WTC11 (cell line): ENCODE data around the gene LTBR. TPM values are rescaled to one million over a fixed set of nuclear protein-coding genes. Genes with fewer than 3 reads are reported as not detected.

ENCODE experiments used
- ATAC-seq: fragments of 200-7000 bp; cut with Tn5 transposase; 2 replicates; pipeline ENCODE4 v1.10.0; 2021; ENCODE audit warnings: mild to moderate bottlenecking, moderate library complexity
- CTCF ChIA-PET: fragments of 300-600 bp; sonication (Branson Sonifier 250); formaldehyde crosslinking; loops from one replicate; lab custom pipeline; 2021; ENCODE audit warnings: antibody characterized with exemption; lab: Charles Lee
- POLR2A ChIA-PET: fragments of 350-600 bp; sonication (Branson Sonifier 250); formaldehyde crosslinking; loops from one replicate; lab custom pipeline; 2021; ENCODE audit warnings: antibody characterized with exemption; lab: Charles Lee
- DNase-seq: peaks from one replicate; pipeline ENCODE4 v3.0.0; 2021; ENCODE audit warnings: low spot score
- H3K27ac Mint-ChIP-seq: 2 replicates; pipeline ENCODE4 v1.8.0; 2021; ENCODE audit warnings: mixed read lengths
- H3K27me3 Mint-ChIP-seq: 2 replicates; pipeline ENCODE4 v1.8.0; 2021; ENCODE audit warnings: low read depth, mild to moderate bottlenecking, moderate library complexity, mixed read lengths
- H3K36me3 Mint-ChIP-seq: 2 replicates; pipeline ENCODE4 v1.8.0; 2021; ENCODE audit warnings: mixed read lengths
- H3K4me1 Mint-ChIP-seq: 2 replicates; pipeline ENCODE4 v1.8.0; 2022; ENCODE audit warnings: mixed read lengths
- H3K4me3 Mint-ChIP-seq: 2 replicates; pipeline ENCODE4 v1.8.0; 2021; ENCODE audit warnings: mild to moderate bottlenecking, moderate library complexity, mixed read lengths
- H3K9me3 Mint-ChIP-seq: 2 replicates; pipeline ENCODE4 v1.8.0; 2021; ENCODE audit warnings: mixed read lengths
- CBFB ChIP-seq: sonication (generic); formaldehyde crosslinking; IDR thresholded peaks from 2 replicates; pipeline ENCODE4 v1.8.1; 2022; ENCODE audit warnings: mild to moderate bottlenecking, low read depth, missing genetic modification reagents
- ESRRA ChIP-seq: sonication (generic); formaldehyde crosslinking; IDR thresholded peaks from 2 replicates; pipeline ENCODE4 v1.8.1; 2022; ENCODE audit warnings: mild to moderate bottlenecking, missing genetic modification reagents, borderline replicate concordance
- FOXK1 ChIP-seq: sonication (generic); formaldehyde crosslinking; IDR thresholded peaks from 2 replicates; pipeline ENCODE4 v1.8.0; 2022; ENCODE audit warnings: mild to moderate bottlenecking, moderate library complexity, missing genetic modification reagents
- MXD4 ChIP-seq: fragments of 250-450 bp; sonication (Bioruptor Pico); IDR thresholded peaks from 2 replicates; pipeline ENCODE4 v1.8.0; 2021; ENCODE audit warnings: mild to moderate bottlenecking, moderate library complexity, borderline replicate concordance
- NFYB ChIP-seq: sonication (generic); formaldehyde crosslinking; conservative IDR thresholded peaks from 2 replicates; pipeline ENCODE4 v1.8.0; 2022; ENCODE audit warnings: low read depth, missing genetic modification reagents
- NR2C2 ChIP-seq: sonication (generic); formaldehyde crosslinking; IDR thresholded peaks from 2 replicates; pipeline ENCODE4 v1.8.0; 2022; ENCODE audit warnings: mild to moderate bottlenecking, missing genetic modification reagents
- PRRX2 ChIP-seq: fragments of 250-450 bp; sonication (Bioruptor Pico); IDR thresholded peaks from 2 replicates; pipeline ENCODE4 v1.8.0; 2021; ENCODE audit warnings: mild to moderate bottlenecking
- TEAD4 ChIP-seq: sonication (generic); formaldehyde crosslinking; IDR thresholded peaks from 2 replicates; pipeline ENCODE4 v1.8.0; 2022; ENCODE audit warnings: mild to moderate bottlenecking, missing genetic modification reagents
- ZNF396 ChIP-seq: fragments of 250-450 bp; sonication (Bioruptor Pico); IDR thresholded peaks from 2 replicates; pipeline ENCODE4 v1.8.0; 2021; ENCODE audit warnings: mild to moderate bottlenecking, moderate library complexity, borderline replicate concordance
- total RNA-seq: library from RNA; stranded (reverse); gene quantifications from 3 replicates; pipeline ENCODE4 v1.2.3, GENCODE V29; 2021
- TF ChIP-seq, protein P1 (sequence below): fragments of 250-450 bp; sonication (Bioruptor Pico); IDR thresholded peaks from 2 replicates; pipeline ENCODE4 v1.9.0; 2021; ENCODE audit warnings: mild to moderate bottlenecking, borderline replicate concordance
- TF ChIP-seq, protein P2 (sequence below): sonication (generic); formaldehyde crosslinking; IDR thresholded peaks from 2 replicates; pipeline ENCODE4 v1.8.1; 2023; ENCODE audit warnings: mild to moderate bottlenecking, missing genetic modification reagents
- TF ChIP-seq, protein P3 (sequence below): fragments of 200-600 bp; IDR thresholded peaks from 2 replicates; pipeline ENCODE4 v1.8.0; 2022; ENCODE audit warnings: antibody characterized with exemption
- TF ChIP-seq, protein P4 (sequence below): fragments of 250-450 bp; sonication (Bioruptor Pico); IDR thresholded peaks from 2 replicates; pipeline ENCODE4 v1.9.0; 2021; ENCODE audit warnings: mild to moderate bottlenecking
- TF ChIP-seq, protein P5 (sequence below): fragments of 250-450 bp; sonication (Bioruptor Pico); IDR thresholded peaks from 2 replicates; pipeline ENCODE4 v2.1.2; 2022; ENCODE audit warnings: mild to moderate bottlenecking, moderate library complexity
- TF ChIP-seq, protein P6 (sequence below): sonication (generic); formaldehyde crosslinking; IDR thresholded peaks from 2 replicates; pipeline ENCODE4 v1.8.1; 2022; ENCODE audit warnings: mild to moderate bottlenecking, missing genetic modification reagents, moderate library complexity, borderline replicate concordance
- TF ChIP-seq, protein P7 (sequence below): fragments of 250-450 bp; sonication (Bioruptor Pico); IDR thresholded peaks from 2 replicates; pipeline ENCODE4 v1.9.0; 2021; ENCODE audit warnings: mild to moderate bottlenecking
- TF ChIP-seq, protein P8 (sequence below): sonication (generic); formaldehyde crosslinking; IDR thresholded peaks from 2 replicates; pipeline ENCODE4 v1.8.1; 2022; ENCODE audit warnings: mild to moderate bottlenecking, moderate library complexity, missing genetic modification reagents
- TF ChIP-seq, protein P9 (sequence below): sonication (generic); formaldehyde crosslinking; IDR thresholded peaks from 2 replicates; pipeline ENCODE4 v1.8.1; 2022; ENCODE audit warnings: low read depth, mild to moderate bottlenecking, moderate library complexity, missing genetic modification reagents, borderline replicate concordance

LTBR gene
- total RNA-seq, 1 experiment from 2014 or later, result 4.0 TPM

DNA sequence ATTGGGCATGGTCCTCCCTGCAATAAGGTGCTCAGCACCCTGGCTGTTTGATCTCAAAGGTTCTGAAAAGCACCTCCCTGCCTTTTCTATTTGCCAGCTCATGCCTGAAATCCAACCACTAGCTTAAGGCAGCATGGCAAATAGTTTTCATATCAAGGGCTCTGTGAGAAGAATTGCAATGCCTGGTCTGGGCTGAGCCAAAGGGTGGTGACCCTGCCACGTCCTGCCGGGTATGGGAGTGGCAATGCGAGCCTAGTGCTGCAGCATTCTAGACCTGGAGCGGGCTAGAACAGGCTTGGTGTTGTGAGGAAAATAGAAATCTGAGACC lies 6.3 kb upstream of the LTBR start (continued):
- TF ChIP-seq, protein P1, sequence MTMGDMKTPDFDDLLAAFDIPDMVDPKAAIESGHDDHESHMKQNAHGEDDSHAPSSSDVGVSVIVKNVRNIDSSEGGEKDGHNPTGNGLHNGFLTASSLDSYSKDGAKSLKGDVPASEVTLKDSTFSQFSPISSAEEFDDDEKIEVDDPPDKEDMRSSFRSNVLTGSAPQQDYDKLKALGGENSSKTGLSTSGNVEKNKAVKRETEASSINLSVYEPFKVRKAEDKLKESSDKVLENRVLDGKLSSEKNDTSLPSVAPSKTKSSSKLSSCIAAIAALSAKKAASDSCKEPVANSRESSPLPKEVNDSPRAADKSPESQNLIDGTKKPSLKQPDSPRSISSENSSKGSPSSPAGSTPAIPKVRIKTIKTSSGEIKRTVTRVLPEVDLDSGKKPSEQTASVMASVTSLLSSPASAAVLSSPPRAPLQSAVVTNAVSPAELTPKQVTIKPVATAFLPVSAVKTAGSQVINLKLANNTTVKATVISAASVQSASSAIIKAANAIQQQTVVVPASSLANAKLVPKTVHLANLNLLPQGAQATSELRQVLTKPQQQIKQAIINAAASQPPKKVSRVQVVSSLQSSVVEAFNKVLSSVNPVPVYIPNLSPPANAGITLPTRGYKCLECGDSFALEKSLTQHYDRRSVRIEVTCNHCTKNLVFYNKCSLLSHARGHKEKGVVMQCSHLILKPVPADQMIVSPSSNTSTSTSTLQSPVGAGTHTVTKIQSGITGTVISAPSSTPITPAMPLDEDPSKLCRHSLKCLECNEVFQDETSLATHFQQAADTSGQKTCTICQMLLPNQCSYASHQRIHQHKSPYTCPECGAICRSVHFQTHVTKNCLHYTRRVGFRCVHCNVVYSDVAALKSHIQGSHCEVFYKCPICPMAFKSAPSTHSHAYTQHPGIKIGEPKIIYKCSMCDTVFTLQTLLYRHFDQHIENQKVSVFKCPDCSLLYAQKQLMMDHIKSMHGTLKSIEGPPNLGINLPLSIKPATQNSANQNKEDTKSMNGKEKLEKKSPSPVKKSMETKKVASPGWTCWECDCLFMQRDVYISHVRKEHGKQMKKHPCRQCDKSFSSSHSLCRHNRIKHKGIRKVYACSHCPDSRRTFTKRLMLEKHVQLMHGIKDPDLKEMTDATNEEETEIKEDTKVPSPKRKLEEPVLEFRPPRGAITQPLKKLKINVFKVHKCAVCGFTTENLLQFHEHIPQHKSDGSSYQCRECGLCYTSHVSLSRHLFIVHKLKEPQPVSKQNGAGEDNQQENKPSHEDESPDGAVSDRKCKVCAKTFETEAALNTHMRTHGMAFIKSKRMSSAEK (CRISPR knock-in tag), result no peak
- TF ChIP-seq, protein P2, sequence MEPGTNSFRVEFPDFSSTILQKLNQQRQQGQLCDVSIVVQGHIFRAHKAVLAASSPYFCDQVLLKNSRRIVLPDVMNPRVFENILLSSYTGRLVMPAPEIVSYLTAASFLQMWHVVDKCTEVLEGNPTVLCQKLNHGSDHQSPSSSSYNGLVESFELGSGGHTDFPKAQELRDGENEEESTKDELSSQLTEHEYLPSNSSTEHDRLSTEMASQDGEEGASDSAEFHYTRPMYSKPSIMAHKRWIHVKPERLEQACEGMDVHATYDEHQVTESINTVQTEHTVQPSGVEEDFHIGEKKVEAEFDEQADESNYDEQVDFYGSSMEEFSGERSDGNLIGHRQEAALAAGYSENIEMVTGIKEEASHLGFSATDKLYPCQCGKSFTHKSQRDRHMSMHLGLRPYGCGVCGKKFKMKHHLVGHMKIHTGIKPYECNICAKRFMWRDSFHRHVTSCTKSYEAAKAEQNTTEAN (CRISPR knock-in tag), result no peak
- TF ChIP-seq NR2C2 (no peak), PRRX2 (CRISPR knock-in tag) (no peak), MXD4 (no peak), ZNF396 (no peak), CBFB (CRISPR knock-in tag) (no peak)
- TF ChIP-seq, protein P3, sequence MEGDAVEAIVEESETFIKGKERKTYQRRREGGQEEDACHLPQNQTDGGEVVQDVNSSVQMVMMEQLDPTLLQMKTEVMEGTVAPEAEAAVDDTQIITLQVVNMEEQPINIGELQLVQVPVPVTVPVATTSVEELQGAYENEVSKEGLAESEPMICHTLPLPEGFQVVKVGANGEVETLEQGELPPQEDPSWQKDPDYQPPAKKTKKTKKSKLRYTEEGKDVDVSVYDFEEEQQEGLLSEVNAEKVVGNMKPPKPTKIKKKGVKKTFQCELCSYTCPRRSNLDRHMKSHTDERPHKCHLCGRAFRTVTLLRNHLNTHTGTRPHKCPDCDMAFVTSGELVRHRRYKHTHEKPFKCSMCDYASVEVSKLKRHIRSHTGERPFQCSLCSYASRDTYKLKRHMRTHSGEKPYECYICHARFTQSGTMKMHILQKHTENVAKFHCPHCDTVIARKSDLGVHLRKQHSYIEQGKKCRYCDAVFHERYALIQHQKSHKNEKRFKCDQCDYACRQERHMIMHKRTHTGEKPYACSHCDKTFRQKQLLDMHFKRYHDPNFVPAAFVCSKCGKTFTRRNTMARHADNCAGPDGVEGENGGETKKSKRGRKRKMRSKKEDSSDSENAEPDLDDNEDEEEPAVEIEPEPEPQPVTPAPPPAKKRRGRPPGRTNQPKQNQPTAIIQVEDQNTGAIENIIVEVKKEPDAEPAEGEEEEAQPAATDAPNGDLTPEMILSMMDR, result no peak
- TF ChIP-seq, protein P4, sequence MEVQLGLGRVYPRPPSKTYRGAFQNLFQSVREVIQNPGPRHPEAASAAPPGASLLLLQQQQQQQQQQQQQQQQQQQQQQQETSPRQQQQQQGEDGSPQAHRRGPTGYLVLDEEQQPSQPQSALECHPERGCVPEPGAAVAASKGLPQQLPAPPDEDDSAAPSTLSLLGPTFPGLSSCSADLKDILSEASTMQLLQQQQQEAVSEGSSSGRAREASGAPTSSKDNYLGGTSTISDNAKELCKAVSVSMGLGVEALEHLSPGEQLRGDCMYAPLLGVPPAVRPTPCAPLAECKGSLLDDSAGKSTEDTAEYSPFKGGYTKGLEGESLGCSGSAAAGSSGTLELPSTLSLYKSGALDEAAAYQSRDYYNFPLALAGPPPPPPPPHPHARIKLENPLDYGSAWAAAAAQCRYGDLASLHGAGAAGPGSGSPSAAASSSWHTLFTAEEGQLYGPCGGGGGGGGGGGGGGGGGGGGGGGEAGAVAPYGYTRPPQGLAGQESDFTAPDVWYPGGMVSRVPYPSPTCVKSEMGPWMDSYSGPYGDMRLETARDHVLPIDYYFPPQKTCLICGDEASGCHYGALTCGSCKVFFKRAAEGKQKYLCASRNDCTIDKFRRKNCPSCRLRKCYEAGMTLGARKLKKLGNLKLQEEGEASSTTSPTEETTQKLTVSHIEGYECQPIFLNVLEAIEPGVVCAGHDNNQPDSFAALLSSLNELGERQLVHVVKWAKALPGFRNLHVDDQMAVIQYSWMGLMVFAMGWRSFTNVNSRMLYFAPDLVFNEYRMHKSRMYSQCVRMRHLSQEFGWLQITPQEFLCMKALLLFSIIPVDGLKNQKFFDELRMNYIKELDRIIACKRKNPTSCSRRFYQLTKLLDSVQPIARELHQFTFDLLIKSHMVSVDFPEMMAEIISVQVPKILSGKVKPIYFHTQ (CRISPR knock-in tag), result no peak

DNA sequence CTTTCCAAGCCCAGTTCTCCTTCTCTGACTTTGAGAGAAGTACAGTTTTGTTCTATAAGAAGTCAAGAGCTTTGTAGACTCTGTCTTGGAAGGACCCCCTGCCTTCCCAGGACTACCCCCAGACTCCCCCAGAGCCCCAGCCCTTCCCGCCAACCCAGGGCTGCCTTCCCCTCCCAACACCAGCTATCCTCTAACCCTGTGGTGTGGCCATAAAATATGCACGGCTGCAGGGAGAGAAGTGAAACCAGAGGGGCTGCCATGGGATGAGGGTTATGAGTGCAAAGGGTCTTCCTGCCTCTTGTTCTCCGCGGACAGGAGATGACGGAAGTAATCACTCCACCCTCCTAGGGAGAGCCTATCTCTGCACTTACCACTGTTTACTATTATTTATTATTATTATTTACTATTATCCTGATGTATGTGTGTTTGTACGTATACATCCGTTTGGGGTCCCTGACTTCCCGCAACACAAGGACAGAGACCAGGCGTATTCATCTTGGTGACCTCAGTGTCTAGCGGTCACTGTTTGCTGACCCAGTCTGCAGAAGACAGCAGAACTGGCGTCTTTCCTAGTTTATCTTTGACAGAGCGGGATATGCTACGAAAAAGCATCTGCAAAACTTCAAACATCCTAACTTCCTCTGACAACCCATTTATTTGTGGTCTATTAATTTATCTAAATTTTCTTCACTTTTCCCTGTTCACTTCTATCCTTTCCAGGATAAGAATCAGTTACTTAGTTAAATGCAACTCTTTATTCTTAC lies 5.1 kb upstream of the LTBR start:
- CTCF ChIA-PET, result interaction anchor here (1.0 kb wide), 2 partner anchors 23 to 159 kb away, joined by 3 to 4 read pairs; no protein-coding TSS in a partner anchor
- H3K36me3 Mint-ChIP-seq, result no peaks in the 10 kb centered on the region
- TF ChIP-seq, protein P5, sequence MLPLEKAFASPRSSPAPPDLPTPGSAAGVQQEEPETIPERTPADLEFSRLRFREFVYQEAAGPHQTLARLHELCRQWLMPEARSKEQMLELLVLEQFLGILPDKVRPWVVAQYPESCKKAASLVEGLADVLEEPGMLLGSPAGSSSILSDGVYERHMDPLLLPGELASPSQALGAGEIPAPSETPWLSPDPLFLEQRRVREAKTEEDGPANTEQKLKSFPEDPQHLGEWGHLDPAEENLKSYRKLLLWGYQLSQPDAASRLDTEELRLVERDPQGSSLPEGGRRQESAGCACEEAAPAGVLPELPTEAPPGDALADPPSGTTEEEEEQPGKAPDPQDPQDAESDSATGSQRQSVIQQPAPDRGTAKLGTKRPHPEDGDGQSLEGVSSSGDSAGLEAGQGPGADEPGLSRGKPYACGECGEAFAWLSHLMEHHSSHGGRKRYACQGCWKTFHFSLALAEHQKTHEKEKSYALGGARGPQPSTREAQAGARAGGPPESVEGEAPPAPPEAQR (CRISPR knock-in tag), result no peak
- TF ChIP-seq ESRRA (CRISPR knock-in tag) (no peak), FOXK1 (CRISPR knock-in tag) (no peak), TEAD4 (CRISPR knock-in tag) (no peak), NFYB (no peak)
- TF ChIP-seq, protein P2 (CRISPR knock-in tag), result no peak
- TF ChIP-seq, protein P6, sequence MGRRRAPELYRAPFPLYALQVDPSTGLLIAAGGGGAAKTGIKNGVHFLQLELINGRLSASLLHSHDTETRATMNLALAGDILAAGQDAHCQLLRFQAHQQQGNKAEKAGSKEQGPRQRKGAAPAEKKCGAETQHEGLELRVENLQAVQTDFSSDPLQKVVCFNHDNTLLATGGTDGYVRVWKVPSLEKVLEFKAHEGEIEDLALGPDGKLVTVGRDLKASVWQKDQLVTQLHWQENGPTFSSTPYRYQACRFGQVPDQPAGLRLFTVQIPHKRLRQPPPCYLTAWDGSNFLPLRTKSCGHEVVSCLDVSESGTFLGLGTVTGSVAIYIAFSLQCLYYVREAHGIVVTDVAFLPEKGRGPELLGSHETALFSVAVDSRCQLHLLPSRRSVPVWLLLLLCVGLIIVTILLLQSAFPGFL (CRISPR knock-in tag), result no peak
- TF ChIP-seq, protein P7, sequence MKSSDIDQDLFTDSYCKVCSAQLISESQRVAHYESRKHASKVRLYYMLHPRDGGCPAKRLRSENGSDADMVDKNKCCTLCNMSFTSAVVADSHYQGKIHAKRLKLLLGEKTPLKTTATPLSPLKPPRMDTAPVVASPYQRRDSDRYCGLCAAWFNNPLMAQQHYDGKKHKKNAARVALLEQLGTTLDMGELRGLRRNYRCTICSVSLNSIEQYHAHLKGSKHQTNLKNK (CRISPR knock-in tag), result no peak
- TF ChIP-seq, protein P8, sequence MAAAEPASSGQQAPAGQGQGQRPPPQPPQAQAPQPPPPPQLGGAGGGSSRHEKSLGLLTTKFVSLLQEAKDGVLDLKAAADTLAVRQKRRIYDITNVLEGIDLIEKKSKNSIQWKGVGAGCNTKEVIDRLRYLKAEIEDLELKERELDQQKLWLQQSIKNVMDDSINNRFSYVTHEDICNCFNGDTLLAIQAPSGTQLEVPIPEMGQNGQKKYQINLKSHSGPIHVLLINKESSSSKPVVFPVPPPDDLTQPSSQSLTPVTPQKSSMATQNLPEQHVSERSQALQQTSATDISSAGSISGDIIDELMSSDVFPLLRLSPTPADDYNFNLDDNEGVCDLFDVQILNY, result no peak
- TF ChIP-seq, protein P9, sequence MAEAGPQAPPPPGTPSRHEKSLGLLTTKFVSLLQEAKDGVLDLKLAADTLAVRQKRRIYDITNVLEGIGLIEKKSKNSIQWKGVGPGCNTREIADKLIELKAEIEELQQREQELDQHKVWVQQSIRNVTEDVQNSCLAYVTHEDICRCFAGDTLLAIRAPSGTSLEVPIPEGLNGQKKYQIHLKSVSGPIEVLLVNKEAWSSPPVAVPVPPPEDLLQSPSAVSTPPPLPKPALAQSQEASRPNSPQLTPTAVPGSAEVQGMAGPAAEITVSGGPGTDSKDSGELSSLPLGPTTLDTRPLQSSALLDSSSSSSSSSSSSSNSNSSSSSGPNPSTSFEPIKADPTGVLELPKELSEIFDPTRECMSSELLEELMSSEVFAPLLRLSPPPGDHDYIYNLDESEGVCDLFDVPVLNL (CRISPR knock-in tag), result no peak
- POLR2A ChIA-PET, result interaction anchor here (0.8 kb wide), 1 partner anchor 86 kb away, joined by 4 read pairs; no protein-coding TSS in a partner anchor
- peaks cover 75% of the 10 kb centered on the region for H3K4me1 Mint-ChIP-seq
- peaks cover 29% of the 10 kb centered on the region for H3K27me3 Mint-ChIP-seq
- ATAC-seq (no peak), DNase-seq (no peak)
- H3K27ac Mint-ChIP-seq, result no peak overlapping the region
- H3K9me3 Mint-ChIP-seq, result no peaks in the 10 kb centered on the region
- H3K4me3 Mint-ChIP-seq, result no peak overlapping the region
